ENCODE results near the gene ZPR1.

ZPR1 gene

DNA sequence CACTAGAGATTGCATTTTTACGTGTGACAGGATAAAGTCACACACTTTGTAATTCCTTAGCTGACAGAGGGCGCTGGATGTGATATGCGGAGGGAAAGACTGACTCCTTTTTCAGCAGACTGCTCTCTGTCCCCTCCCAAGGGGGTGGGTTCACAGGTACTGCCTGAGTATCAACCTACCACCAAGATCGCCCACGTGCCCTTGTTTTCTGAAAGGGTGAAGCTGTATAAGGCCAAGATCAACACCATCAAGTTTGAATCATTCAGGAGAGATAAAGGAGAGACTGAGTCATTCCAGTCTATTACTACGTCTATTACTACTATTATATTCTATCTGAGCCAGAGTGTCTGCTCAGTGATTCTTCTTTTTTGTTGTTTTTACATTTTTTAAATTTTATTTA is 45.7 kb downstream of the ZPR1 start:
- no peak for DNase-seq

DNA sequence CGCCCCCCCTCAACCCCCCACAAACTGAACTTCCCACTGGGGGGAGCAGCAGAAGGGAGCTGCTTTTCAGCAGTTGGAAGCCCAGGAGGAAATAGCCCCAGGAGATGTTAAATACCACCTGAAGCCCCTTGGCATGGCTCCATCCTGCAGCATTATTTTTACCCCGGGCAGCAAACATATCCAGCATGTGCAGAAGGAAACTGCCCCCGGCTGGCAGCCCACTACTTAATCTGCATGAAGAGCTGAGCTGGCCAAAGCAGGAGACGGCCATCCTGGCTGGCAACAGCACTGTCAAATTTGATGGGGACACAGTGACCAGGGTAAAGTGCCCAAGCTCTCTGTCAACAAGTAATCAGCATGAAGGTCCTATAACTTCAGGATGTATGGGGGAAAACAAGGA is 47.1 kb downstream of the ZPR1 start:
- no peak for DNase-seq

DNA sequence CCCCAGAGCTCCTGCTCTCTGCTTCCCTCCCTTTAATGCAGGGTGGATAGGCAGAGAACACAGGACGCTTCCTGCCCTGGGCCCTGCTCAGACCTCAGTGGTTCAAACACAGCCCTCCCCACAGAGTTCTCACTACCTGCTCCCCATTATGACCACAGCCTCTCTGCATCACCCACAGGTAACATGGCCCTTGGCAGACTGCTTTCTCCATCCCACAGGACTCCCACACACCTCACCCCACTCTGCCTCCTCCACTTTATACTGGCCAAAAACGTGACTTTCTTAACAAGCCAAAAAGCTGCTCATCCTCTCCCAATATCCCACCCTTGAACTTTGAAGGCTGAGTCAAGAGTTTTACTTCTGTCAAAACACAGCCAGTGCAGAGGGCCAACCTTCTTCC is 48.8 kb downstream of the ZPR1 start:
- DNase-seq, result no peak

DNA sequence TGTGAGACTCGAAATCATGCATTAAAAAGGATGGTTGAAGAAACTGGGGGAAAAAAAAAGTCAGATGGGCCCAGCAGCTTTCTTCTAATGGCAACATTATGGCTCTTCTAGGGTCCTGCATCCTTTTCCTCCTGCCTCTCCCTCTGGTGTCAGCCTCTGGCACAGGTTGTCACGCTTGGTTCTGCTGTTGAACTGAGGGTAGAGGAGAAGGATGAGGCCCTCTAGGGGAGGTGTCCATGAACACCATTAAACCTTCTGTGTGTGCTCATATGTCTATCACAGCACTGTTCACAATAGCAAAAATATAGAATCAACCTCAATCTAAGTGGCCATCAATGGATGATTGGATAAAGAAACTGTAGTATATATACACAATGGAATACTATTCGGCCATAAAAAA is 51.1 kb downstream of the ZPR1 start:
- DNase-seq, result no peak

DNA sequence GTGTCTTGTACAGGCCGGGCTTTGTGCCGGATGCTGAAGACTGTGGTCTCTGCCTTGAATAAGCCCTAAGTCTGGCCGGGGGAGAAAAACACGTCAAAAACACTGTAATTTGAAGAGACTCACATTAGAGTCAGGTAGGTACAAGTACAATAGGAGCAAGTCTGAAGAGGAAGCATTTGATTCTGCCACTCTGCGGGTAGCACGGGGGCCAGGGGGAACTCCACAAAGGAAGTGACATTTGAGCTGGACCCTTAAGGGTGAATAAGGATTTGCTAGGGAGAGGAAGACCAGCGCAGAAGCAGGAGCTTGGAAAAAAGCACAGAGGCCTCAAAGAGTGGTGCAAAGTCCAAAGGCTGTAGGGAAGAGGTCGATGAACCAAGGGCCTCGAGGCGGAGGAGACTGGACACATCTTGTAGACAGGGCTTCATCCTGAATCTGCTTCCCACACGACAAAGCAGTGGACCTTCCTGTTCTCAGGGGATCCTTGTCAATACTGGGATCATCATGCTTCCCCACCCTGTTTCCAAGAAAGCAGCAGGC is 53.8 kb downstream of the ZPR1 start:
- DNase-seq, result no peak

DNA sequence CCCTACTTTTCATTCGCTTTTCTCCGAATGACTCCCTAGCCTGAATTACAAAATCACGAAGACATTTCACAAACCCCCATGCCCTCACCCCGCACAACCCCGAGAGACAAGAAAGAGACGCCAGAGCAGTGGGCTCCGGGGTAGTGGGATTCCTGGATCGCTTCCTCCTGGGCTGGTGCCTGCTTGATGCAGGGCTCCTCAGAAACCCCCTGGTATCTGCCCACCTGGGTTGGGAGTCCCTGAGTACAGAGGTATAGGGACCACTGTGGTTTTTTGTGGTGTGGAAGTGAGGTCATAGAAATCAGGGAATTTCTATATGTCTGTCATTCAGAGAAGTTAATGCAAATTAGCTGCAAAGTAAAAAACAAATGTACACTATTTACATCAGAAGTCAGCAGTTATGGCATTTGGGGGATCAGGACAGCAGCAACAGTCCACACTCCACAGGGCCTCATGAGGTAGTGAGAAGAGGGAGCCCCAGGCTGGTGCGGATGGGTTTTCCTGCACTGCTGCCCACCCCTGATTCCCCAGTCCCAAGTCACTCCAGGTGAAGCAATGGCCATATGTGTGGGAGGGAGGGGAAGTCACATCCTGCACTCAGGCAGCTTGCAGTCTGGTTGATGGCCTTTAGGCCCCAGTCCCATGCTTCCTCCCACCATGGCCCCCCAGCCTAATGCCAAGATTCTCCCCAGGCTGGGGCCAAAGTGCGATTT is 54.6 kb downstream of the ZPR1 start:
- no peak for DNase-seq

DNA sequence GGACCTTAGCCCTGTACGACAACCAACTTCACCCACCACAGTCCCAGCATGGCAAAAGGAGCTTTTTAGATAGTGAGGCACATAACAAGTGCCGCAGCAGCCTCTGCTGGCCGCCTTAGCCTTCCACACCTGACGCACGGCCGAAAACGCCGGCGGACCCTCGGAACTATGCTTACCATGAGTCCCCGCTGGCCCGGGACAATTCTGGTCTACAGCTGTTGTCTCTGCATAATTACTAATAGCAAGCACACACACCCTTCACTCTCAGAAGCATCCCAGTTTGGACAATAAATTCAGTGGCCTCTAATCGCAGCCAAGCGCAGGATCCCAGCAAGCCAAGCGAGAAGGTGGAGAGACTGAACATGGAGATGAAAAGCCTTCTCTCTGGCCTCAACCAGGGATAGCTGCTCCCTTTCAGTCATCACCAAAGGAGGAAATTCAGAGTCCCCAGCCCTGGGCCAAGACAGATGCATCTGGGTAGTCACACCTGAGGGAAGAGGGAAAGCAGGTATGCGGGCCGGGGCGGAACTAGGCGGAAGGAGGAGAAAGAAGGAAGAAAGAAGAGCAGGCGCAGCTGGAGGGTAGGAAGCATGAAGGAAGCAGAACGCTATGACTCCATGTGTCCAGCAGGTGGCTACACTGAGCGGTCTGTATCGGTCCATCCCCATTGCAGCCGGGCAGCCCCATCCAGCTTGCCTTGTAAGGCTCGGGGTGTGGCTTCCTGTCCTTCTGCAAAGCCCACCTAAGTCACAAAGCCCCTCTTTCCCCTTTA is 55.4 kb downstream of the ZPR1 start:
- DNase-seq, result peak; percentile 60

DNA sequence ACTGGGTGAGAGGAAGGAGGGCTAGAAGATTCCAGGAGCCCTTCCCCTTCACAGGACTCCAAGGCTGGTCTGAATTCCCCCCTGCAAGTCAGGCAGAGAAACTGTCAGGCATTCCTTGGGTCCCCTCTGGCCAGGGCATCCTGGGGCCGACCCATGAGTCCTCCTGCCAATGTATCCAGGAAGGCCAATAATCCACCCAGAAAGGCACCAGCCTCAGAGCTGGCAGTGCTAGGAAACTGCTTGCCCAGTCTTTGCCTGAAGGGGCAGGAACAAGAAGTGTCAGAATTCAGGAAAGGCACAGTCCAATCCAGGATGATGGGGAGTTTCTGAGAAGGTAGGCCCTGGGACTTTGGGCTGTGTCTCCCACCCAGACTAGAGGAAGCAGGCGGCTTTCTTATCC is 56.0 kb downstream of the ZPR1 start:
- DNase-seq, result no peak

DNA sequence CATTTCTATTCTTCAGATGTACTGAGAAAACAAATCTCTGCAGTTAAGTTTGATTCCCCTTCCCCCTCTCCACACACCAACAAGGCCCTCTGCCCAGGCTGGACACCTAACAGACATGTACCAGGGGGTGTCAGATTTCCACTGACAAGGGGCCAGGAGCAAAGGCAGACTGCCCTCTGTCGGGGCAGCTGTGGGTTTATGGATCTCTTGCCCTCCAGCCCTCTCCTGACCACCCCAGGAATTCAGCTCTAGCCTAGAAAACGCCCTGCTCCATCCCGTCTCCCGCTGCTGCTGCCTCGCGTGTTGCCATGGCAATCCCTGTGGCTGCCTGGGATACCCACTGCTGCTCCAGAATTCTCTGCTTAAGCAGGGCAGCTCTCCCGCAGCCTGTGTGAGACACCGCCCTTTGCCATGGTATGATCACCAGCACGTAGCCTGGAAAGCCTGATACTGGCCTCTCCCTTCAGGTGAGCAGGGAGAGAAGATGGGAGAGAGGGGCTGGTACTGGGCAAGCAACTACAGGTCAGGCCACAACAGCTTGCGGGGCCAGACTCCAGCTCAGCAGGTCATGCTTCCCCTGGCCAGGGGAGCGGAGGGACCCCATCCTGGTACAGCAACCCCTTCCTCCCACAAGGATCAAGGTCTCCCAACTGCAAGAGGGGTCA is 56.6 kb downstream of the ZPR1 start:
- no peak for DNase-seq

DNA sequence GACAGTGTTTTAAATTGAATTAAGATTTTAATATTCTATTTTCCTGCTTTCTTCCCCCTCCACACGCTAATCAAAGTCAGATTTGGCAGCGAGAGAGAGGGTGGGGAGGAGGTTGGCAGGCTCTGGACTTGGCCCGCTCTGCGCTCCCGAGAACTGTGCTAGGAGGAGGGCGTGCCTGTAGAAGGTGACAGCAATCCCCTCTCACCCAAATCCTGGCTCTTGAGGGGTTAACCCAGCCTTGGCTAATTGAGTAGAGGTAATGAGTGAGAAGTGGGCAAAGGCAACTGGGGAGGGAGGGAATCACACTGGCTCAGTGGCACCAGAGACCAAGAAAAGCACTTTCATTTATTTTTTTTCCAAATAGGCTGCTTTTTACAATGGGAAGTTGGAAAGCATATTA is 57.2 kb downstream of the ZPR1 start:
- DNase-seq, result no peak

DNA sequence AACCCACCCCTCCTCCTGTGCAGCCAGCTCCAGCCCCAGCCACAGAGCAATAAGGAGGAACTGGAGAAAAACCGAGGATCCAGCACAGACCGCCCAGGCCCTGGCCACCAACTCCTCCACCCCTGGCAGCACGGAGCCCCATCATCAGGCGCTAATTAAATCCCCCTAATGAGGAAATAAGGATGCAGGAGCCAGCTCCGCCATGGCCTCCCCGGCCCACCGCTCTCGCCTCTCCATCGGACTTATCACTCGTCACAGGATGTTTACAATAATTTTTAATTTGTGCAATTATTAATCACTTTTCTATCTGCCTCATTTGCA is 57.6 kb downstream of the ZPR1 start:
- DNase-seq, result no peak

DNA sequence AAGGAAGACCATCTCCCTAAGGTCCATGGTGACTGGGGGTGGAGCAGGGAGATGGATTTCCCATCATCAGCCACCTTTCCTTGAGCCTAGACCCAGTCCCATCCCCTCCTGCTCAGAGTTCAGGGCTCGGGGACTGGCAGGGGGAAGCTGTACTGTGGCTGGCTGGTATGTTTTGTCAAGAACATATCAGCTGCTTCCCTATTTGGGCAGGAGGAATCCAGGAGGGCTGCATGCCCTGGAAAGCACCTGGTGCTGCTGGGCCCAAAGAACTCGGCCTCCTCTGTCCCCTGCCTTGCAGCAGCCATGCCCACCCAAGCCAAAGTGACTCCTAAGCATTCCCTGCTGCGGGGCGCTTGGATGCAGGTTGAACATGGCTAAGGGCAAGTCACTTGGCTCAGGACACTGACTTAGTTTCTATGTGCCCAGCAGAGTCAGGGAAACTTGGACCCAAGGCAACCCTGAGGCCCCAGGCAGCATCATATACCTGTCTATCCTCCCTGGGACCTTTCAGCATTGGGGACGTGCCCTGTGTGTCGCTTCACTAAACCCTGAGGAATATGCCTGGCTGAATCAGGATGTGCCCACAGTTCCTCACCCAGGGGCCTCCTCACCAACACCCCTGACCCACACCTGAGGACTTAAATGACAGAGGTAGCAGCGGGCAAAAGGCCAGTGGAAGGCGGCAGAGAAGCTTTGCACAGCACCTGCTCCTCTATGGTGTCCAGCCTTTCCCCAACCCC is 58.2 kb downstream of the ZPR1 start:
- no peak for DNase-seq

DNA sequence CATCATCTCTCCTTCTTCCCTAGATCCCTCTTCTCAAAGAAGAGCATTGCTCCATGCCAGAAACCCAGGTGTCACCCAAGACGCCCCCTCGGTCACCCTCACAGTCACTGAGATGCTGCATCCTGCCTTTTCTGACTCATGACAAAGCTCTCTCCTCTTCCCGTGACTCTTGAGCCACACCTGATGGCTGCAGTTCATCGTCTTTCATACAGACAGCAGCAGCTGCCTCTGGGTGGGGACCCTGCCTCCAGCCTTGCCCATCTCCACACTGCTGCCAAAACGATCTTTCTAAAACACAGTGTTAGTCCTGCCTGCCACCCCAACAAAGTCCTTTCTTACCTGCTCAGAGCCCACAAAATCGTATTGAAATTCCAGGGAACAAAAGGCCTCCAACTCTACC is 59.8 kb downstream of the ZPR1 start:
- DNase-seq, result no peak

DNA sequence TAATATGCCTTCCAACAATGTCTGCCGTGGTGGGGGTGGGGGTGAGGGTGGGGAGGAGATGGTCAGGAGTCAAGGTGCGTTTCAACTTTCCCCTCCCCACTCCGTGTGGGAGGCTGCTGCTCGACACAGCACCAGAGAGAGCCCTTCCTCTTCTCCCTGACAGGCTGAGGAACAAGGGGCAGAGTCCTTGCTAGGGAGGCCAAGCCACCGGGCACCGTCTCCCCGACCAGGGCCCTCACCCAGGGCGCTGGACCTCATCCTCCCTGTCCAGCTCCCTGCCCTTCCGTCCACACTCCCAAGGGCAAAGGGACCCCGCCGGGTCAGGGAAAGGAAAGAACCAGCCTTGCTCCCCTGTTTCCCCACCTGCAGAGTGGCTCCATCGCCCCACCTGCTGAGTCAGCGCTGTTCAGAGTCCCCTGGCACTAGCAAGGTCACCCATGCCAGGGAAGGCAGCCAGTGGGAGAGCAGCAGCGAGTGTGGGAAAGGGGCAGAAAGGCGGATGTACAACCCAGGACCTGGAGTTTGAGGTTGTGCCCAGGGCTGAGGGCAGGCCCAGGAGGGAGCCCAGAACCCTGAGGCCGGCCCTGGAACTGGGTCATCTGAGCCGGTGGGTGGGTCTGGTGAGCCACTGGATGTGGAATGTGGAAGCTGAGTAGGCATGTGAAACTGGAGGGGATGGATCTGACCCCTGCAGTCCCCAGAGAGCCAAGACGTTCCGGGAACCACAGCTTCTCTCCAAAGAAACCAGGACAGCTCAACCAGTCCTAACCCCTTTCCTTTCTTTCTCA is 62.2 kb downstream of the ZPR1 start:
- no peak for DNase-seq

DNA sequence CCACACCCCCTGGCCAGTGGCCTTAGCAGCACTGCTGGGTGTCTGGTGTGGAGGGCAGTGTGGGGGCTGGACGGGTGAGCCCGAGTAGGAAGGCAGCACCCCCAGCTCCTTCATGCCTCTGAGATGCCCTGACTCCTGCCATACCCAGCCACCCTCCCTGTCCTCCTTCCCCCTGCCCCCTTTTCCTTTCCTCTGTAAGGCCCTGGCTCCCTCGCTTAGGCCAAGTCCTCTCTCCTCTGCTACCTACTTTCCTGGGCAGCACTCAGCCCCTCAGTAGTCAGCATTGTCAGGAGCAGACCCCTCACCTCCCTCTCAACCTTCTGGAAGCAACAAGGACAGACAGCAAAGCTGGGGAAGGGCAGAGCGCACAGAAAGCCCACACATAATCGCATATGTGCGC is 63.0 kb downstream of the ZPR1 start:
- no peak for DNase-seq
